IgD-negative memory B cell (primary cell): ENCODE data around the gene GPBAR1. TPM values are rescaled to one million over a fixed set of nuclear protein-coding genes. Genes with fewer than 3 reads are reported as not detected.
"Not testable (repeated sequence)": the region's sequence is repeated elsewhere in the genome, so short reads cannot be mapped to it uniquely, and the experiment has no call there.

Experiments used
- H3K27ac Mint-ChIP-seq, 3 donors: one replicate each; pipeline ENCODE4 v1.8.0; 2020 to 2022; ENCODE audit warnings: mild to moderate bottlenecking in 3 of 3, mixed read lengths in 3 of 3, moderate library complexity in 1 of 3
- H3K27me3 Mint-ChIP-seq: one replicate; pipeline ENCODE4 v1.8.0; 2021; ENCODE audit warnings: mixed read lengths
- H3K36me3 Mint-ChIP-seq: one replicate; pipeline ENCODE4 v1.8.0; 2020; ENCODE audit warnings: mild to moderate bottlenecking, mixed read lengths
- H3K4me1 Mint-ChIP-seq, 3 donors: one replicate each; pipeline ENCODE4 v1.8.0; 2020 to 2022; ENCODE audit warnings: mixed read lengths in 3 of 3, mild to moderate bottlenecking in 1 of 3
- H3K4me3 Mint-ChIP-seq, 4 donors: one replicate each; pipeline ENCODE4 v1.8.0; 2020 to 2022; ENCODE audit warnings: mild to moderate bottlenecking in 4 of 4, mixed read lengths in 4 of 4, moderate library complexity in 3 of 4
- H3K9me3 Mint-ChIP-seq, 3 donors: one replicate each; pipeline ENCODE4 v1.8.0; 2020 to 2021; ENCODE audit warnings: mixed read lengths in 3 of 3, mild to moderate bottlenecking in 1 of 3
- polyA plus RNA-seq: library from polyadenylated mRNA; unstranded; fragments of 300-500 nt; fragmentation: Illumina TruSeq; gene quantifications from one replicate; pipeline ENCODE4 v1.2.3, GENCODE V29; 2021

Gene GPBAR1
- polyA plus RNA-seq, 1 donor from 2014 or later = 0.64 TPM

DNA sequence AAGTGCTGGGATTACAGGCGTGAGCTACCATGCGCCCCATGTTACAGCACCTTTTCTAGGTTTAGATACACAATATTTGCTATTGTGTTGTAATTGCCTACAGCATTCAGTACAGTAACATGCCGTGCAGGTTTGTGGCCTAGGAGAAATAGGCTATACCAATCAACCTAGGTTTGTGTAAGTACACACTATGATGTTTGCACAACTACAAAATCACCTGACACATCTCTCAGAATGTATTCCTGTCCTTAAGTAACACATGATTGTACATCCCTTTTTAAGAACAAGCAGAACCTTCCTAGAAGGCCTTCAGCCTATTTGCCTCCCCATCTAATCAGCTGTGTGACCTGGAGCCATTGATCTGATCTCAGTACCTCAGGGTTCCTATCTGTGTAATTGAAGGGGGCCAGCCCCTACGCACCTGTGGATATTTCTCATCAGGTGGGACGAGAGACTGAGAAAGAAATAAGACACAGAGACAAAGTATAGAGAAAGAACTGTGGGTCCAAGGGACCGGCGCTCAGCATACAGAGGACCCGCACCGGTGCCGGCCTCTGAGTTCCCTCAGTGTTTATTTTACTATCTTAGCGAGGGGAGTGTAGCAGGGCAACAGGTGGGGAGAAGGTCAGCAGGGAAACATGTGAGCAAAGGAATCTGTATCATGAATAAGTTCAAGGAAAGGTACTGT lies 50.2 kb downstream of the GPBAR1 start:
- no peaks in the 10 kb centered on the region for H3K27me3 Mint-ChIP-seq
- H3K4me3 Mint-ChIP-seq = no peak overlapping the region
- no peak overlapping the region for H3K27ac Mint-ChIP-seq
- peaks cover 0 to 2% (median 0%) of the 10 kb centered on the region in 3 donors for H3K4me1 Mint-ChIP-seq
- no peaks in the 10 kb centered on the region for H3K9me3 Mint-ChIP-seq
- H3K36me3 Mint-ChIP-seq = peaks cover 2% of the 10 kb centered on the region

DNA sequence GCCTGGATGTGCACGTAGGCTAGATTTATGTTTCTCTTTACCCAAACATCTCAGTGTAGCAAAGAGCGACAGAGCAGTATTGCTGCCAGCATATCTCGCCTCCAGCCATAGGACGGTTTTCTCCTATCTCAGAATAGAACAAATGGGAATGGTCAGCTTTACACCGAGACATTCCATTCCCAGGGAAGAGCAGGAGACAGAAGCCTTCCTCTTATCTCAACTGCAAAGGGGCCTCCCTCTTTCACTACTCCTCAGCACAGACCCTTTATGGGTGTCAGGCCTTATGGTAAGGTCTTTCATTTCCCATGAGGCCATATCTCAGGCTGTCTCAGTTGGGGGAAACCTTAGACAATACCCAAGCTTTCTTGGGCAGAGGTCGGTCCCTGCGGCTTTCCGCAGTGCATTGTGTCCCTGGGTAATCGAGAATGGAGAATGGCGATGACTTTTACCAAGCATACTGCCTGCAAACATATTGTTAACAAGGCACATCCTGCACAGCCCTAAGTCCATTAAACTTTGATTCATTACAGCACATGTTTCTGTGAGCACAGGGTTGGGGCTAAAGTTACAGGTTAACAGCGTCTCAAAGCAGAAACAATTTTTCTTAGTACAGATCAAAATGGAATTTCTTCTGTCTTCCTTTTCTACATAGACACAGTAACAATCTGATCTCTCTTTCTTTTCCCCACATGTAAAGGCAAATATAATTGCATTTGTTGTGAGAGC lies 50.9 kb downstream of the GPBAR1 start:
- H3K4me3 Mint-ChIP-seq, H3K36me3 Mint-ChIP-seq, H3K4me1 Mint-ChIP-seq, H3K27me3 Mint-ChIP-seq, H3K27ac Mint-ChIP-seq, H3K9me3 Mint-ChIP-seq: not testable (repeated sequence)

DNA sequence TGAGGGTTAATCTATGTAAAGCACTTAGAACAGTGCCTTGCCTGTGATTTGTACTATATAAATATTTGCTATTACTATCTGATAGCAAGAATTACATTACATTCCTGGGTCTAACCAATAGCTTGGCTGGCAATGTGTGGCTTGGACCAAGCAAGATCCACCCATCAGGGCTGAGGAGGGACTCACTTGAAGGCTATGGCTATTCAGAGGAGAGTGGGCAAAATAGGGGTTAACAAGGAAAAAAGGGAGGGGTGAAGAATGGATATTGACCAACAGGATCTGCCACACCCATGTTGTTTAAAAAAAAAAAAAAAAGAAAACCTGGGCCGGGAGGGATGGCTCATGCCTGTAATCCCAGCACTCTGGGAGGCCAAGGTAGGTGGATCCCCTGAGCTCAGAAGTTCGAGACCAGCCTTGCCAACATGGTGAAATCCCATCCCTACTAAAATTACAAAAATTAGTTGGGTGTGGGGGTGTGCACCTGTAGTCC lies 51.5 kb downstream of the GPBAR1 start:
- H3K36me3 Mint-ChIP-seq = peaks cover 2% of the 10 kb centered on the region
- H3K4me3 Mint-ChIP-seq = no peak overlapping the region
- no peak overlapping the region for H3K27ac Mint-ChIP-seq
- H3K4me1 Mint-ChIP-seq = peaks cover 0 to 4% (median 2%) of the 10 kb centered on the region in 3 donors
- H3K27me3 Mint-ChIP-seq = peaks cover 3% of the 10 kb centered on the region
- H3K9me3 Mint-ChIP-seq = no peaks in the 10 kb centered on the region

DNA sequence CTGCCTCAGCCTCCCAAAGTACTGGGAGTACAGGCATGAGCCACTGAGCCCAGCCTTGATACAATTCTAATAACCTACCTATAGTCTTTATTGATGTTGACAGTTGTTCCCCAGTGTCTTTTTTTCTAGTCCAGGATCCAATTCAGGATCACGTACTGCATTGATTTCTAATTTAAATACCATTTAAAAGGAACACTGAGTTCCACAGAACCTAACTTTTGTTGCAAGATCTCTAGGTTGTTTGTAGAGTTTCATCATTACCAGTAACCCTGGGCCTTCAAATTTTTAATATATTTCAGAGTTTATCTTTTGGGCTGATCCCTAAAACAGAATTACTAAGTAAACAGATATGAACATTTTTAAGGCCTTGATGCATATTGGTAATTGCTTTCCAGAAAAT lies 52.5 kb downstream of the GPBAR1 start:
- Mint-ChIP-seq H3K27ac (no peak overlapping the region), H3K4me3 (no peak overlapping the region), H3K36me3 (peaks cover 2% of the 10 kb centered on the region), H3K27me3 (peaks cover 3% of the 10 kb centered on the region), H3K9me3 (no peaks in the 10 kb centered on the region), H3K4me1 (peaks cover 0 to 4% (median 3%) of the 10 kb centered on the region in 3 donors)

Other genes with a start within 250 kb of the GPBAR1 start
- gene RUFY4, start 191.8 kb upstream of the GPBAR1 start, polyA plus RNA-seq = 0.25 TPM
- gene CXCR2, start 135.0 kb upstream of the GPBAR1 start, polyA plus RNA-seq = 0.40 TPM
- 0.35 TPM for gene CXCR1, start 94.1 kb upstream of the GPBAR1 start, polyA plus RNA-seq
- 862 TPM for gene ARPC2, start 43.8 kb upstream of the GPBAR1 start, polyA plus RNA-seq
- gene AAMP, start 9.1 kb downstream of the GPBAR1 start, polyA plus RNA-seq = 82.0 TPM
- gene PNKD, start 9.5 kb downstream of the GPBAR1 start, polyA plus RNA-seq = 126 TPM
- gene TMBIM1, start 31.5 kb downstream of the GPBAR1 start, polyA plus RNA-seq = 147 TPM
- 0.18 TPM for gene CATIP, start 95.8 kb downstream of the GPBAR1 start, polyA plus RNA-seq
- 1.3 TPM for gene SLC11A1, start 121.3 kb downstream of the GPBAR1 start, polyA plus RNA-seq
- gene CTDSP1, start 138.9 kb downstream of the GPBAR1 start, polyA plus RNA-seq = 16.2 TPM
- gene VIL1, start 158.1 kb downstream of the GPBAR1 start, polyA plus RNA-seq = 0.28 TPM